K562 (cell line): ENCODE measurements around the gene C1orf56.

ENCODE experiments used
- BHLHE40 ChIP-seq: IDR thresholded peaks from 2 replicates; pipeline ENCODE4 v1.6.1; 2011; ENCODE audit warnings: low read length, improper control_type of control experiment
- ETV1 ChIP-seq: fragments of 450-650 bp; conservative IDR thresholded peaks from 2 replicates; pipeline ENCODE4 v1.6.1; 2016; ENCODE audit warnings: missing genetic modification characterization, control low read depth, low read depth, missing compliant biosample characterization
- POLR3A ChIP-seq: IDR thresholded peaks from 2 replicates; pipeline ENCODE4 v1.6.1; 2011; ENCODE audit warnings: borderline replicate concordance, mild to moderate bottlenecking, moderate library complexity; ENCODE audit not compliant: insufficient read length, insufficient read depth; ENCODE audit errors: extremely low read depth
- POU5F1 ChIP-seq: fragments of 150-350 bp; IDR thresholded peaks from 2 replicates; pipeline ENCODE4 v1.6.1; 2014; ENCODE audit warnings: borderline replicate concordance, low read length, low read depth, mild to moderate bottlenecking; ENCODE audit not compliant: partially characterized antibody
- SREBF2 ChIP-seq: sonication (generic); formaldehyde crosslinking; IDR thresholded peaks from 2 replicates; pipeline ENCODE4 v1.4.0; 2020; ENCODE audit warnings: mild to moderate bottlenecking, missing genetic modification reagents
- TBL1XR1 ChIP-seq, 2 experiments: IDR thresholded peaks; 2 replicates each; pipeline ENCODE4 v1.6.1; 2012; ENCODE audit warnings: improper control_type of control experiment in 2 of 2, low read length in 2 of 2, mild to moderate bottlenecking in 1 of 2
- U2AF1 ChIP-seq: fragments of 200-400 bp; formaldehyde crosslinking; optimal IDR thresholded peaks from 2 replicates; pipeline ENCODE3; 2017; ENCODE audit warnings: mild to moderate bottlenecking, low read depth, low read length, moderate library complexity
- ZNF3 ChIP-seq: fragments of 250-450 bp; sonication (Bioruptor Pico); IDR thresholded peaks from 2 replicates; pipeline ENCODE4 v1.5.0; 2021; ENCODE audit warnings: mild to moderate bottlenecking, moderate library complexity
- TF ChIP-seq, protein P1 (sequence below), 3 experiments: IDR thresholded peaks in 2 of 3; conservative IDR thresholded peaks in 1 of 3; 2 replicates each; pipeline ENCODE4 v1.5.1; 2011 to 2012; ENCODE audit warnings: low read length in 3 of 3, mild to moderate bottlenecking in 3 of 3, control low read depth in 2 of 3, improper control_type of control experiment in 1 of 3, inconsistent platforms in 1 of 3, low read depth in 1 of 3, mixed read lengths in 1 of 3, moderate library complexity in 1 of 3; ENCODE audit not compliant: insufficient read depth in 2 of 3

DNA sequence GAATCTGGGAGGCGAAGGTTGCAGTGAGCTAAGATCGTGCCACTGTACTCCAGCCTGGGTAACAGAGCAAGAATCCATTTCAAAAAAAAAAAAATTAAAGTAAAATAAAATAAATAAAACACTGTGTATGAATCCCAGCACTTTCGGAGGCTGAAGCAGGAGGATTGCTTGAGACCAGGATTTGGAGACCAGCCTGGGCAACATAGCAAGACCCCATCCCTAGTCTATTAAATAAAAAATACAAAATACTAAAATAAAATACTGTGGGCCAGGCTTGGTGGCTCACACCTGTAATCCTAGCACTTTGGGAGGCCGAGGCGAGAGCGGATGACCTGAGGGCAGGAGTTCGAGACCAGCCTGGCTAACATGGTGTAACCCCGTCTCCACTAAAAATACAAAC is 15.4 kb upstream of the C1orf56 start:
- TF ChIP-seq ETV1, result no peak
- TF ChIP-seq, protein P1, sequence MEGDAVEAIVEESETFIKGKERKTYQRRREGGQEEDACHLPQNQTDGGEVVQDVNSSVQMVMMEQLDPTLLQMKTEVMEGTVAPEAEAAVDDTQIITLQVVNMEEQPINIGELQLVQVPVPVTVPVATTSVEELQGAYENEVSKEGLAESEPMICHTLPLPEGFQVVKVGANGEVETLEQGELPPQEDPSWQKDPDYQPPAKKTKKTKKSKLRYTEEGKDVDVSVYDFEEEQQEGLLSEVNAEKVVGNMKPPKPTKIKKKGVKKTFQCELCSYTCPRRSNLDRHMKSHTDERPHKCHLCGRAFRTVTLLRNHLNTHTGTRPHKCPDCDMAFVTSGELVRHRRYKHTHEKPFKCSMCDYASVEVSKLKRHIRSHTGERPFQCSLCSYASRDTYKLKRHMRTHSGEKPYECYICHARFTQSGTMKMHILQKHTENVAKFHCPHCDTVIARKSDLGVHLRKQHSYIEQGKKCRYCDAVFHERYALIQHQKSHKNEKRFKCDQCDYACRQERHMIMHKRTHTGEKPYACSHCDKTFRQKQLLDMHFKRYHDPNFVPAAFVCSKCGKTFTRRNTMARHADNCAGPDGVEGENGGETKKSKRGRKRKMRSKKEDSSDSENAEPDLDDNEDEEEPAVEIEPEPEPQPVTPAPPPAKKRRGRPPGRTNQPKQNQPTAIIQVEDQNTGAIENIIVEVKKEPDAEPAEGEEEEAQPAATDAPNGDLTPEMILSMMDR (IDR thresholded peaks at IDR 0.05 in 2 of 3, conservative IDR thresholded peaks at IDR 0.05 in 1 of 3; ENCODE audit: insufficient read depth in 2 of 3, low read depth in 1 of 3, low read length in 3 of 3), result no peak
- TF ChIP-seq BHLHE40, result no peak
- no peak for TF ChIP-seq POLR3A
- TF ChIP-seq POU5F1, result no peak
- TF ChIP-seq TBL1XR1 (IDR thresholded peaks at IDR 0.05; ENCODE audit: low read length in 2 of 2), result no peak
- TF ChIP-seq SREBF2 (CRISPR knock-in tag), result no peak
- no peak for TF ChIP-seq ZNF3 (CRISPR knock-in tag)
- TF ChIP-seq U2AF1, result no peak
